Right lobe of liver (tissue), 6 donors: ENCODE results near the gene CHI3L2. TPM values are rescaled to one million over a fixed set of nuclear protein-coding genes. Genes with fewer than 3 reads are reported as not detected.
A peak's percentile ranks its signal among the peaks of the same experiment; 100 is the strongest.

Experiments used
- ATAC-seq, 4 donors: fragments of 200-7000 bp; cut with Tn5 transposase; one replicate each; pipeline ENCODE4 v1.9.1; 2020; ENCODE audit warnings: mild to moderate bottlenecking in 4 of 4, moderate library complexity in 4 of 4
- DNase-seq, 3 donors: peaks; one replicate each; pipeline ENCODE4 v3.0.0-alpha.2; 2020
- H3K27ac ChIP-seq, 3 donors: fragments of 200-600 bp; one replicate each; pipeline ENCODE4 v1.8.0; 2022
- H3K27me3 ChIP-seq, 2 donors: fragments of 200-600 bp; one replicate each; pipeline ENCODE4 v1.8.0; 2022
- H3K36me3 ChIP-seq, 4 donors: fragments of 200-600 bp; sonication (generic) in 1 of 4; one replicate each; pipeline versions ENCODE4 v1.5.1 to v1.8.0; 2017 to 2022; ENCODE audit warnings: control low read depth in 1 of 4
- H3K4me1 ChIP-seq, 4 donors: fragments of 200-600 bp; sonication (generic) in 1 of 4; one replicate each; pipeline versions ENCODE4 v1.5.1 to v1.8.0; 2017 to 2022; ENCODE audit warnings: control low read depth in 1 of 4
- H3K4me3 ChIP-seq, 3 donors: fragments of 200-600 bp; one replicate each; pipeline ENCODE4 v1.8.0; 2022
- H3K9me3 ChIP-seq, 4 donors: fragments of 200-600 bp; sonication (generic) in 1 of 4; one replicate each; pipeline versions ENCODE4 v1.5.1 to v1.8.0; 2017 to 2022; ENCODE audit warnings: control low read depth in 1 of 4
- CTCF ChIP-seq, 4 donors: fragments of 200-600 bp in 3 of 4; fragments of 450-650 bp in 1 of 4; IDR thresholded peaks; one replicate each; pipeline versions ENCODE4 v1.5.1 to v1.8.0; 2016 to 2022; ENCODE audit warnings: antibody characterized with exemption in 4 of 4, mild to moderate bottlenecking in 2 of 4
- POLR2A ChIP-seq: fragments of 450-650 bp; IDR thresholded peaks from one replicate; pipeline ENCODE4 v1.6.1; 2017; ENCODE audit warnings: antibody characterized with exemption, mild to moderate bottlenecking
- WGBS: methylation state at CpG from one replicate; pipeline ENCODE4 v1.1.6; 2018; ENCODE audit warnings: low coverage, low lambda C conversion rate; ENCODE audit not compliant: insufficient coverage; ENCODE audit errors: missing lambda C conversion rate; 5-methylcytosine and 5-hydroxymethylcytosine counted together
- intact Hi-C, 2 donors: fragments of 100-400 bp; cut with DNase I; formaldehyde crosslinking; loops; one replicate each; pipeline versions ENCODE4 v1.11.2 to v1.14.1; 2022
- total RNA-seq, 6 experiments: library from RNA; depleted of rRNA in 2 of 6; stranded (reverse); fragments of >200 nt in 2 of 6; fragmentation: NEBNext Ultra II Directional in 3 of 6; extraction: Animal tissue kit (Norgen Biotek cat#: 25700) in 3 of 6; gene quantifications; one replicate each; pipeline versions ENCODE4 v1.1.0 to v1.2.4, GENCODE V29; 2016 to 2023
- donor health status: DM: no; HTN: yes; CAD: no.
- donor health status: DM: no; HTN: no; CAD: no.
- donor health status: DM: no; HTN: no; CAD: no.
- donor health status: DM: no; HTN: yes; CAD: no.
- donor health status: DM: no; HTN: yes; CAD: no.

Gene CHI3L2
- total RNA-seq, 6 experiments from 2014 or later, result 0.15 to 0.58 (median 0.26) TPM; not detected in 1

GRCh38 chr1:111184663-111185062 is 42.9 kb upstream of the CHI3L2 start:
- TF ChIP-seq CTCF (IDR thresholded peaks at IDR 0.05) (no peak), POLR2A (no peak)
- DNase-seq (no peak), ATAC-seq (no peak)
- no peaks in the 10 kb centered on the region for H3K27me3 ChIP-seq
- peaks cover 0 to 54% (median 10%) of the 10 kb centered on the region in 4 donors for H3K36me3 ChIP-seq
- no peaks in the 10 kb centered on the region for H3K9me3 ChIP-seq
- H3K4me1 ChIP-seq, result peaks cover 0 to 13% (median 0%) of the 10 kb centered on the region in 4 donors
- intact Hi-C loops, result no loop called here
- H3K27ac ChIP-seq, result no peak overlapping the region
- no peak overlapping the region for H3K4me3 ChIP-seq

GRCh38 chr1:111190931-111191451 is 36.5 kb upstream of the CHI3L2 start:
- 22% methylated on average over 2 of the region's 2 CpGs for WGBS
- peak overlapping the region in 2 of 3 donors; percentile 39 to 41 for H3K27ac ChIP-seq
- H3K4me3 ChIP-seq, result no peak overlapping the region
- DNase-seq (peak in 2 of 3 donors; percentile 66 to 67), ATAC-seq (peak; percentile 57 to 79 (median 68))
- peaks cover 0 to 25% (median 6%) of the 10 kb centered on the region in 4 donors for H3K36me3 ChIP-seq
- intact Hi-C loops, result no loop called here
- no peaks in the 10 kb centered on the region for H3K9me3 ChIP-seq
- H3K4me1 ChIP-seq, result peaks cover 0 to 77% (median 32%) of the 10 kb centered on the region in 4 donors
- H3K27me3 ChIP-seq, result no peaks in the 10 kb centered on the region
- no peak for TF ChIP-seq CTCF (IDR thresholded peaks at IDR 0.05)
- no peak for TF ChIP-seq POLR2A

GRCh38 chr1:111191496-111191895 is 36.0 kb upstream of the CHI3L2 start:
- Histone ChIP-seq H3K9me3 (no peaks in the 10 kb centered on the region), H3K4me1 (peaks cover 0 to 82% (median 33%) of the 10 kb centered on the region in 4 donors), H3K27me3 (no peaks in the 10 kb centered on the region), H3K27ac (peak overlapping the region in 2 of 3 donors; percentile 39 to 41), H3K36me3 (peaks cover 0 to 22% (median 6%) of the 10 kb centered on the region in 4 donors), H3K4me3 (no peak overlapping the region)
- intact Hi-C loops, result no loop called here
- 63% methylated on average over 3 of the region's 3 CpGs for WGBS
- DNase-seq, result no peak
- TF ChIP-seq CTCF (IDR thresholded peaks at IDR 0.05) (no peak), POLR2A (no peak)
- no peak for ATAC-seq

GRCh38 chr1:111192074-111192473 is 35.4 kb upstream of the CHI3L2 start:
- Histone ChIP-seq H3K4me1 (peaks cover 0 to 81% (median 33%) of the 10 kb centered on the region in 4 donors), H3K9me3 (no peaks in the 10 kb centered on the region), H3K27ac (peak overlapping the region in 2 of 3 donors; percentile 6 to 39), H3K4me3 (no peak overlapping the region), H3K27me3 (no peaks in the 10 kb centered on the region), H3K36me3 (peaks cover 0 to 16% (median 3%) of the 10 kb centered on the region in 4 donors)
- WGBS, result no CpG with 5 or more reads among the region's 5 CpGs
- ATAC-seq, result no peak
- TF ChIP-seq POLR2A (no peak), CTCF (IDR thresholded peaks at IDR 0.05) (no peak)
- intact Hi-C loops, result no loop called here
- DNase-seq, result no peak
